Activated T-helper 2 cell treated with anti-CD3 and anti-CD28 coated beads, Interferon-gamma antibody, Interleukin-2, Interleukin-4, amounts not matched to agents 10 μg/mL and 5 μg/mL and 100 μg/mL, durations not matched to agents 14 hours and 24 hours and 36 hours (primary cell): Measurements from ENCODE around the gene TOR4A. TPM values are rescaled to one million over a fixed set of nuclear protein-coding genes. Genes with fewer than 3 reads are reported as not detected.
A peak's percentile ranks its signal among the peaks of the same experiment; 100 is the strongest.

ENCODE experiments used
- DNase-seq: peaks from one replicate; pipeline ENCODE4 v3.0.0; 2021; ENCODE audit warnings: low spot score
- H3K27ac Mint-ChIP-seq: one replicate; pipeline ENCODE4 v1.8.0; 2021; ENCODE audit warnings: mixed read lengths
- H3K27me3 Mint-ChIP-seq: one replicate; pipeline ENCODE4 v1.8.0; 2021; ENCODE audit warnings: low read depth, mixed read lengths
- H3K36me3 Mint-ChIP-seq: one replicate; pipeline ENCODE4 v1.8.0; 2021; ENCODE audit warnings: low read depth, mixed read lengths
- H3K4me1 Mint-ChIP-seq: one replicate; pipeline ENCODE4 v1.8.0; 2021; ENCODE audit warnings: low read depth, mixed read lengths
- H3K4me3 Mint-ChIP-seq: one replicate; pipeline ENCODE4 v1.8.0; 2021; ENCODE audit warnings: low read depth, mild to moderate bottlenecking, moderate library complexity, mixed read lengths
- H3K9me3 Mint-ChIP-seq: one replicate; pipeline ENCODE4 v1.8.0; 2021; ENCODE audit warnings: mixed read lengths
- intact Hi-C: fragments of 100-400 bp; cut with micrococcal nuclease; formaldehyde crosslinking; loops from one replicate; pipeline ENCODE4 v1.15.1; 2023
- total RNA-seq: library from RNA; stranded (reverse); gene quantifications from 2 replicates; pipeline ENCODE4 v1.2.3, GENCODE V29; 2022

Gene TOR4A
- total RNA-seq, 1 donor from 2014 or later: 17.2 TPM

GRCh38 chr9:137316012-137316981 is 38.8 kb downstream of the TOR4A start:
- no peaks in the 10 kb centered on the region for H3K36me3 Mint-ChIP-seq
- H3K9me3 Mint-ChIP-seq: no peaks in the 10 kb centered on the region
- H3K4me3 Mint-ChIP-seq: no peak overlapping the region
- peaks cover 2% of the 10 kb centered on the region for H3K27me3 Mint-ChIP-seq
- intact Hi-C loops: no loop called here
- H3K4me1 Mint-ChIP-seq: peaks cover 3% of the 10 kb centered on the region
- H3K27ac Mint-ChIP-seq: no peak overlapping the region
- DNase-seq: peak; percentile 10

GRCh38 chr9:137317021-137317717 is 39.6 kb downstream of the TOR4A start:
- intact Hi-C loops: no loop called here
- H3K4me1 Mint-ChIP-seq: peaks cover 3% of the 10 kb centered on the region
- H3K27ac Mint-ChIP-seq: no peak overlapping the region
- no peak overlapping the region for H3K4me3 Mint-ChIP-seq
- H3K36me3 Mint-ChIP-seq: no peaks in the 10 kb centered on the region
- H3K27me3 Mint-ChIP-seq: peaks cover 2% of the 10 kb centered on the region
- DNase-seq: no peak
- no peaks in the 10 kb centered on the region for H3K9me3 Mint-ChIP-seq

- DNase-seq: no peak
- Mint-ChIP-seq H3K4me1 (peaks cover 3% of the 10 kb centered on the region), H3K36me3 (no peaks in the 10 kb centered on the region), H3K9me3 (no peaks in the 10 kb centered on the region), H3K27me3 (peaks cover 2% of the 10 kb centered on the region), H3K27ac (no peak overlapping the region), H3K4me3 (no peak overlapping the region)
- intact Hi-C loops: no loop called here
These were observed 40.4 kb downstream of the TOR4A start for GRCh38 chr9:137317718-137318511.

GRCh38 chr9:137318602-137319001 is 41.1 kb downstream of the TOR4A start:
- DNase-seq: no peak
- peaks cover 3% of the 10 kb centered on the region for H3K4me1 Mint-ChIP-seq
- H3K9me3 Mint-ChIP-seq: no peaks in the 10 kb centered on the region
- H3K36me3 Mint-ChIP-seq: no peaks in the 10 kb centered on the region
- H3K27ac Mint-ChIP-seq: no peak overlapping the region
- peaks cover 2% of the 10 kb centered on the region for H3K27me3 Mint-ChIP-seq
- no peak overlapping the region for H3K4me3 Mint-ChIP-seq
- intact Hi-C loops: no loop called here

- Mint-ChIP-seq H3K4me1 (peaks cover 3% of the 10 kb centered on the region), H3K4me3 (no peak overlapping the region), H3K36me3 (no peaks in the 10 kb centered on the region), H3K9me3 (no peaks in the 10 kb centered on the region), H3K27me3 (peaks cover 2% of the 10 kb centered on the region), H3K27ac (no peak overlapping the region)
- no peak for DNase-seq
- intact Hi-C loops: no loop called here
These were observed 41.6 kb downstream of the TOR4A start for GRCh38 chr9:137319011-137319738.

- Mint-ChIP-seq H3K4me3 (no peak overlapping the region), H3K27me3 (peaks cover 2% of the 10 kb centered on the region), H3K4me1 (peaks cover 3% of the 10 kb centered on the region), H3K27ac (no peak overlapping the region), H3K9me3 (no peaks in the 10 kb centered on the region), H3K36me3 (no peaks in the 10 kb centered on the region)
- DNase-seq: no peak
- intact Hi-C loops: no loop called here
These were observed 42.4 kb downstream of the TOR4A start for GRCh38 chr9:137319739-137320551.

- peaks cover 3% of the 10 kb centered on the region for H3K4me1 Mint-ChIP-seq
- intact Hi-C loops: no loop called here
- DNase-seq: peak; percentile 17
- H3K27me3 Mint-ChIP-seq: peaks cover 2% of the 10 kb centered on the region
- peak overlapping the region; percentile 53 for H3K27ac Mint-ChIP-seq
- peak overlapping the region; percentile 26 for H3K4me3 Mint-ChIP-seq
- no peaks in the 10 kb centered on the region for H3K36me3 Mint-ChIP-seq
- no peaks in the 10 kb centered on the region for H3K9me3 Mint-ChIP-seq
These were observed 43.2 kb downstream of the TOR4A start for GRCh38 chr9:137320555-137321384.

- Mint-ChIP-seq H3K27ac (peak overlapping the region; percentile 33), H3K36me3 (peaks cover 2% of the 10 kb centered on the region), H3K9me3 (peaks cover 3% of the 10 kb centered on the region), H3K4me3 (no peak overlapping the region), H3K27me3 (peaks cover 2% of the 10 kb centered on the region), H3K4me1 (peaks cover 9% of the 10 kb centered on the region)
- no peak for DNase-seq
- intact Hi-C loops: no loop called here
These were observed 44.3 kb downstream of the TOR4A start for GRCh38 chr9:137321726-137322361.

GRCh38 chr9:137323531-137324331 is 46.2 kb downstream of the TOR4A start:
- no peak overlapping the region for H3K4me3 Mint-ChIP-seq
- intact Hi-C loops: no loop called here
- H3K27me3 Mint-ChIP-seq: peaks cover 2% of the 10 kb centered on the region

GRCh38 chr9:137325124-137325523 is 47.6 kb downstream of the TOR4A start:
- Mint-ChIP-seq H3K36me3 (peaks cover 6% of the 10 kb centered on the region), H3K27ac (no peak overlapping the region), H3K27me3 (peaks cover 2% of the 10 kb centered on the region), H3K4me1 (peaks cover 13% of the 10 kb centered on the region), H3K9me3 (peaks cover 20% of the 10 kb centered on the region), H3K4me3 (no peak overlapping the region)
- intact Hi-C loops: no loop called here
- no peak for DNase-seq

More at GRCh38 chr9:137323531-137324331, 46.2 kb downstream of the TOR4A start:
- Mint-ChIP-seq H3K4me1 (peaks cover 13% of the 10 kb centered on the region), H3K36me3 (peaks cover 6% of the 10 kb centered on the region), H3K27ac (no peak overlapping the region), H3K9me3 (peaks cover 17% of the 10 kb centered on the region)
- no peak for DNase-seq
